PFSK-1 (cell line): ENCODE measurements around the gene FOXN3.

ENCODE experiments used
- FOXP2 ChIP-seq: optimal IDR thresholded peaks from 2 replicates; pipeline ENCODE3; 2011; ENCODE audit warnings: borderline replicate concordance, control low read depth, inconsistent platforms; ENCODE audit not compliant: insufficient read depth; ENCODE audit errors: extremely low read length, extremely low read depth
- POLR2AphosphoS5 ChIP-seq: IDR thresholded peaks from 2 replicates; pipeline ENCODE4 v1.6.1; 2012; ENCODE audit warnings: low read depth, mild to moderate bottlenecking, control low read depth, low read length, moderate library complexity
- REST ChIP-seq, 2 experiments: IDR thresholded peaks; 2 replicates each; pipeline versions ENCODE4 v1.6.1 to v1.8.0; 2011 to 2012; ENCODE audit warnings: low read depth in 2 of 2, low read length in 2 of 2, control low read depth in 1 of 2, inconsistent platforms in 1 of 2, mild to moderate bottlenecking in 1 of 2, moderate library complexity in 1 of 2; ENCODE audit not compliant: insufficient read depth in 1 of 2
- SIN3A ChIP-seq: IDR thresholded peaks from 2 replicates; pipeline ENCODE4 v1.6.1; 2012; ENCODE audit warnings: mild to moderate bottlenecking, low read length, moderate library complexity, borderline replicate concordance; ENCODE audit not compliant: insufficient read depth
- TAF1 ChIP-seq: IDR thresholded peaks from 2 replicates; pipeline ENCODE4 v1.6.1; 2012; ENCODE audit warnings: low read length, control low read depth, borderline replicate concordance; ENCODE audit not compliant: insufficient read depth

- TF ChIP-seq POLR2AphosphoS5 (no peak), TAF1 (no peak), REST (IDR thresholded peaks at IDR 0.05; ENCODE audit: insufficient read depth in 1 of 2, low read depth in 2 of 2, low read length in 2 of 2) (no peak), FOXP2 (no peak), SIN3A (no peak)
Measured at GRCh38 chr14:89165189-89166181, 251.5 kb downstream of the FOXN3 start.
